Measurements from ENCODE around the gene KRT3. TPM values are rescaled to one million over a fixed set of nuclear protein-coding genes. Genes with fewer than 3 reads are reported as not detected.

The KRT3 gene
- total RNA-seq, 1 donor from 2014 or later: not detected

- Histone ChIP-seq H3K27me3 (ENCODE audit: control insufficient read depth, insufficient read depth, low read length) (peaks cover 11% of the 10 kb centered on the region), H3K36me3 (ENCODE audit: control insufficient read depth, insufficient read depth, low read length) (no peaks in the 10 kb centered on the region), H3K4me3 (ENCODE audit: low read depth, low read length) (no peak overlapping the region)
- TF ChIP-seq, protein P1, sequence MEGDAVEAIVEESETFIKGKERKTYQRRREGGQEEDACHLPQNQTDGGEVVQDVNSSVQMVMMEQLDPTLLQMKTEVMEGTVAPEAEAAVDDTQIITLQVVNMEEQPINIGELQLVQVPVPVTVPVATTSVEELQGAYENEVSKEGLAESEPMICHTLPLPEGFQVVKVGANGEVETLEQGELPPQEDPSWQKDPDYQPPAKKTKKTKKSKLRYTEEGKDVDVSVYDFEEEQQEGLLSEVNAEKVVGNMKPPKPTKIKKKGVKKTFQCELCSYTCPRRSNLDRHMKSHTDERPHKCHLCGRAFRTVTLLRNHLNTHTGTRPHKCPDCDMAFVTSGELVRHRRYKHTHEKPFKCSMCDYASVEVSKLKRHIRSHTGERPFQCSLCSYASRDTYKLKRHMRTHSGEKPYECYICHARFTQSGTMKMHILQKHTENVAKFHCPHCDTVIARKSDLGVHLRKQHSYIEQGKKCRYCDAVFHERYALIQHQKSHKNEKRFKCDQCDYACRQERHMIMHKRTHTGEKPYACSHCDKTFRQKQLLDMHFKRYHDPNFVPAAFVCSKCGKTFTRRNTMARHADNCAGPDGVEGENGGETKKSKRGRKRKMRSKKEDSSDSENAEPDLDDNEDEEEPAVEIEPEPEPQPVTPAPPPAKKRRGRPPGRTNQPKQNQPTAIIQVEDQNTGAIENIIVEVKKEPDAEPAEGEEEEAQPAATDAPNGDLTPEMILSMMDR (IDR thresholded peaks at IDR 0.05; ENCODE audit: insufficient read depth, low read length, poor library complexity, severe bottlenecking): no peak
- DNase-seq (ENCODE audit: low read depth): no peak
These were observed 17.4 kb upstream of the KRT3 start for GRCh38 chr12:52813203-52813819.

DNA sequence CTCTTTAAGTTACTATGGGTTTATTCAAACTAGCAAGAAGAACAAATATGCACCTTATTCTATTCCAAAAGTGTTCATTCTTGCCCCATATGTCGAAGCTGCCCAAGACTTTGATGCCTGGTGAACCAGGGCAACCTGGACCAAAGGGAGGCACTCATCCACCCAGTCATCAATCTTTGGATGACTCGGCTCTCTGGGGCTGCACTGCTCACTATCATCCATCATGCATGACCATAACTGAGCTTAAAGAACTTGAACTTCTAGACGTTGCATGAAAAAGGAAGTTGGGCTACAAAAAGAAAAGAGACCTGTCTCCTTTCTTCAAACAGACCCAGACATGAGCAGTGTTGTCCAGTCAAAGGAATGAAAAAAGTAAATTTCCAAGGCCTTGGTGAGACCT lies 16.8 kb upstream of the KRT3 start:
- no peak overlapping the region for H3K4me3 ChIP-seq (ENCODE audit: low read depth, low read length)
- DNase-seq (ENCODE audit: low read depth): no peak
- H3K36me3 ChIP-seq (ENCODE audit: control insufficient read depth, insufficient read depth, low read length): no peaks in the 10 kb centered on the region
- TF ChIP-seq, protein P1 (IDR thresholded peaks at IDR 0.05; ENCODE audit: insufficient read depth, low read length, poor library complexity, severe bottlenecking): no peak
- H3K27me3 ChIP-seq (ENCODE audit: control insufficient read depth, insufficient read depth, low read length): peaks cover 9% of the 10 kb centered on the region

GRCh38 chr12:52812073-52812400 lies 16.1 kb upstream of the KRT3 start:
- Histone ChIP-seq H3K36me3 (ENCODE audit: control insufficient read depth, insufficient read depth, low read length) (no peaks in the 10 kb centered on the region), H3K27me3 (ENCODE audit: control insufficient read depth, insufficient read depth, low read length) (peaks cover 9% of the 10 kb centered on the region), H3K4me3 (ENCODE audit: low read depth, low read length) (no peak overlapping the region)
- no peak for DNase-seq (ENCODE audit: low read depth)
- TF ChIP-seq, protein P1 (IDR thresholded peaks at IDR 0.05; ENCODE audit: insufficient read depth, low read length, poor library complexity, severe bottlenecking): no peak

- Histone ChIP-seq H3K4me3 (ENCODE audit: low read depth, low read length) (no peak overlapping the region), H3K27me3 (ENCODE audit: control insufficient read depth, insufficient read depth, low read length) (peaks cover 9% of the 10 kb centered on the region), H3K36me3 (ENCODE audit: control insufficient read depth, insufficient read depth, low read length) (no peaks in the 10 kb centered on the region)
- DNase-seq (ENCODE audit: low read depth): no peak
- TF ChIP-seq, protein P1 (IDR thresholded peaks at IDR 0.05; ENCODE audit: insufficient read depth, low read length, poor library complexity, severe bottlenecking): no peak
These were observed 15.5 kb upstream of the KRT3 start for GRCh38 chr12:52811191-52812072.

GRCh38 chr12:52810554-52810953 lies 14.6 kb upstream of the KRT3 start:
- TF ChIP-seq, protein P1 (IDR thresholded peaks at IDR 0.05; ENCODE audit: insufficient read depth, low read length, poor library complexity, severe bottlenecking): no peak
- no peak for DNase-seq (ENCODE audit: low read depth)
- Histone ChIP-seq H3K27me3 (ENCODE audit: control insufficient read depth, insufficient read depth, low read length) (peaks cover 9% of the 10 kb centered on the region), H3K4me3 (ENCODE audit: low read depth, low read length) (no peak overlapping the region), H3K36me3 (ENCODE audit: control insufficient read depth, insufficient read depth, low read length) (no peaks in the 10 kb centered on the region)
